ENCODE measurements around the gene ZC3HAV1.
A peak's percentile ranks its signal among the peaks of the same experiment; 100 is the strongest.

ZC3HAV1 gene

DNA sequence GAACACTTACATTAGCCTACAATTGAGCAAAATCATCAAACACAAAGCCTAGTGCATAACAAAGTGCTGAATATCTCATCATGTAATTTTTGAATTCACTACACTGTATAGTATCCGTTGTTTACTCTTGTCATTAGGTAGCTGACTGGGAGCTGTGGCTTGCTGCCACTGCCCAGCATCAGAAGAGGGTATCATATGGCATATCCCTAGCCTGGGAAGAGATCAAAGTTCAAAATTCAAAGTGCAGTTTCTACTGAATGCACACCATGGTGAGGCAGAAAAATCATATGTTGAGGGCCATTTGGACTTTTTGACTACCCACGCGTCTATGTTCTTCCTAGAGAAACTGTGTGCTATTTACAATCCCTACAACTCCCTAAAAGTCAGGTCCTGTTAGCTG lies 7.5 kb upstream of the ZC3HAV1 start:
- no peak for TF ChIP-seq ZFX (IDR thresholded peaks at IDR 0.05; ENCODE audit: borderline replicate concordance)
- TF ChIP-seq, protein P1, sequence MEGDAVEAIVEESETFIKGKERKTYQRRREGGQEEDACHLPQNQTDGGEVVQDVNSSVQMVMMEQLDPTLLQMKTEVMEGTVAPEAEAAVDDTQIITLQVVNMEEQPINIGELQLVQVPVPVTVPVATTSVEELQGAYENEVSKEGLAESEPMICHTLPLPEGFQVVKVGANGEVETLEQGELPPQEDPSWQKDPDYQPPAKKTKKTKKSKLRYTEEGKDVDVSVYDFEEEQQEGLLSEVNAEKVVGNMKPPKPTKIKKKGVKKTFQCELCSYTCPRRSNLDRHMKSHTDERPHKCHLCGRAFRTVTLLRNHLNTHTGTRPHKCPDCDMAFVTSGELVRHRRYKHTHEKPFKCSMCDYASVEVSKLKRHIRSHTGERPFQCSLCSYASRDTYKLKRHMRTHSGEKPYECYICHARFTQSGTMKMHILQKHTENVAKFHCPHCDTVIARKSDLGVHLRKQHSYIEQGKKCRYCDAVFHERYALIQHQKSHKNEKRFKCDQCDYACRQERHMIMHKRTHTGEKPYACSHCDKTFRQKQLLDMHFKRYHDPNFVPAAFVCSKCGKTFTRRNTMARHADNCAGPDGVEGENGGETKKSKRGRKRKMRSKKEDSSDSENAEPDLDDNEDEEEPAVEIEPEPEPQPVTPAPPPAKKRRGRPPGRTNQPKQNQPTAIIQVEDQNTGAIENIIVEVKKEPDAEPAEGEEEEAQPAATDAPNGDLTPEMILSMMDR (IDR thresholded peaks at IDR 0.05), result no peak
- H3K27ac ChIP-seq, result no peak overlapping the region

DNA sequence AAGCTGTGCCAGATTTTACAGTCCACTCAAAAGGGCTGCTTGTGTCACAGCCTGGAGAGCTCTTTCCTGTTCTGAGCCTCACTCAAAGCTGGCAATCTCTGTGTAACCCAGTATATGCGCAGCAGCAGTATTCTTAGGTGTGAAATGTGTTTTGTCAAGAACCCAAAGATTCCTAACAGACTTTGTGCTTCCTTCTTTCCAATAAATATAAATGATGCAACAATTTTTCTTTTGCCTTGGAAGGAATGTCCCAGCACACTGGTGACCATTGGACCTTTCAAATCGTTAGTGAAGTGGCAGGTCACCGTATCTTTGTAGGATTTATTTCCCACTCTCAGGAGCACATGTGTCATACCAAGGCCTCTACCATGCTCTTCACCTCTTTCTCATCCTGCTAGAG lies 5.6 kb upstream of the ZC3HAV1 start:
- H3K27ac ChIP-seq, result no peak overlapping the region
- no peak for TF ChIP-seq ZFX (IDR thresholded peaks at IDR 0.05; ENCODE audit: borderline replicate concordance)

DNA sequence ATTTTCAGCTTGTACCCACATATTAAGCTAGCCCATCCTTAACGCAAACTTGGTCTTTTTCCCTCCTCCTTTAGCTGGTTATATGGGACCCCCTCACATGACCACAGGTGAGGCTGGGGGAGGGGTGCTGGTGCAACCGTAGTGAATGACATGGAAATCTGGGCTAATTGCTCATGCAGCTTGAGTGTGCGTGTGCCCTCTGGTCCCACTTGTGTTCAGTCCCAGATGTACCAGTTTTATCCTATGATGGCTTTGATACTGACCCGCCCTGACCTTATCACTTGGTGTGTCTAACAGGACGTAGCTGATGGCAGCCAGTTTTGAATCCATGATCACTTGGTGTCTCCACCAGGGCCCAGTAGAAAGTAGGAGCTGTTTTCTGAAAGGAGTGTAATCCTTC lies 5.1 kb upstream of the ZC3HAV1 start:
- H3K27ac ChIP-seq, result no peak overlapping the region
- TF ChIP-seq ZFX (IDR thresholded peaks at IDR 0.05; ENCODE audit: borderline replicate concordance), result no peak
- TF ChIP-seq, protein P1 (IDR thresholded peaks at IDR 0.05), result no peak

DNA sequence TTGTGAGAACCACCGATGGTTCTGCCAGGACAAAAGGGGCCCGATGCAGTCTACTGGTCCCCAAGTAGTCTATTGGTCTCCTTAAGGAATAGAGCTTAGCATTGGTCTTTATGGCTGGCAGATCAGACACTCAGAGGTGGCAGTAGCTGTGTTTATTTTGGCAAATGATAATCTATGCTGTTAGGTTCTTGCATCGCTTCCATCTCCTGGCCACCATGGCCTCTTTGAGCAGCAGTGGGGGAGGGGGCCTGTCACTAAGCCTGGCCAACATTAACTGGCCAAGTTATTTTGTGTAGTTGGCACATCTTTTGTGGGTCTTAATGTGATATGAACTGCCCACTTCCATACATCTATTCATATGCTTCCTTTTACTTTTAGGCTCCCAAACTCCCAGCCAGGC lies 4.5 kb upstream of the ZC3HAV1 start:
- no peak overlapping the region for H3K27ac ChIP-seq
- TF ChIP-seq ZFX (IDR thresholded peaks at IDR 0.05; ENCODE audit: borderline replicate concordance), result no peak
- TF ChIP-seq, protein P1 (IDR thresholded peaks at IDR 0.05), result no peak

DNA sequence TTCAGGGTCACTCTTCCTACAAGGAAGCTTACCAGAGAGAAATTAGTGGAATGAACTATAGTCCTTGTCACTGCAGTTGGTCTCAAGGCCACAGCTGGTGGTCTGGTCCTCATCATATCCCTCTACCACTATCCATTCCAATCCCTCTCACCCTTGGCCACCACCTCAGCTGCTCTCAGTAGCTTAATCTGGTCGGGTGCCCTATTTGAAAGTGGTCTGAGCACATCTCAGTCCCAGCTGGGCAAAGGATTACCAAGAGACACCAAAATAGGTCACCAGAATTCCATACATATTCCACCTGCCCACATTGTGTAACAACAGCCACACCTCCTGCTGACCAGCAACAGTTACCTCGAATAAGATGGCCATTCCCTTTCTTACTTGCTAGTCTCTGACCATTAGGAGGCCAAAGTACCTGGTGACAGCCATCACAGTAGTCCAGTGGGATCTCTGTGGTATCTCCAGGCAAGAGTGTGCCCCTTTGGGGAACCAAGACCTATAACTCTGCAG lies 3.3 kb upstream of the ZC3HAV1 start:
- no peak for TF ChIP-seq ZFX (IDR thresholded peaks at IDR 0.05; ENCODE audit: borderline replicate concordance)
- TF ChIP-seq, protein P1 (IDR thresholded peaks at IDR 0.05), result no peak
- no peak overlapping the region for H3K27ac ChIP-seq

DNA sequence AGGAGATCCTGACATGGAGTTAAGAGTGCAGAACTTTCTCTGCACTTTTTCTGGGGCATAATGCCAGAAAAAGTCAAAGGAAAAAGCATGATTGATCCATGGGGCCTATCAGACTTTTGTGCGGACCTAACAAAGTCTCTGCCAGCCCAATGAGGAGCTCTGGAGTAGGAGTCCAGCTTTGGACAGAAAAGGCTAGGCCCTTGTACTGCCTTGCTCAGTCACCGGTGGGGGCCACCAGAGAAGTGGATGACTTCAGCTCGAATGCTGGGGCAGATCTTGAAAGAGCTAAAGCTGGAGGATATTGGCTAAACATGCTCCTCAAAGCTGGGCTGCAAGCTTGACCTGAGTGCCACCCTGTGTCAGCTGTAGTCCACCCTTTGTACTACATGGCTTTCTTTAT lies 2.8 kb upstream of the ZC3HAV1 start:
- no peak overlapping the region for H3K27ac ChIP-seq
- TF ChIP-seq, protein P1 (IDR thresholded peaks at IDR 0.05), result no peak
- no peak for TF ChIP-seq ZFX (IDR thresholded peaks at IDR 0.05; ENCODE audit: borderline replicate concordance)

DNA sequence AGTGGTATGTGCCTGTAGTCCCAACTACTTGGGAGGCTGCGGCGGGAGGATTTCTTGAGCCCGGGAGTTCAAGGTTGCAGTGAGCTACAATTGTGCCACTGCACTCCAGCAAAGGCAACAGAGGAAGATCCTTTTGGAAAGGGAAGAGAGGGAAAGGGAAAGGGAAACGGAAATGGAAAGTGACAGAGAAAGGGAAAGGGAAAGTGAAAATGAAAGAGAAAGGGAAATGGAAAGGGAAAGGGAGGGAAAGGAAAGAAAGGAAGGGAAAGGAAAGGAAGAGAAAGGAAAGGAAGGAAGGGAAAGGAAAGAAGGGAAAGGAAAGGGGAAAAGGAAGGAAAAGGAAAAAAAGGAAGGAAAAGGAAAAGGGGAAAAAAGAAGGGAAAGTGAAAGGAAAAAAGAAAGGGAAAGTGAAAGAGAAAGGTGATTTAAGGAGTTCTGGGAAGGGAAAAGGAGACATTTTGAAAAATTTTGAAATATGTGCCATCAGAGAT lies 2.3 kb upstream of the ZC3HAV1 start:
- no peak for TF ChIP-seq ZFX (IDR thresholded peaks at IDR 0.05; ENCODE audit: borderline replicate concordance)
- TF ChIP-seq, protein P1 (IDR thresholded peaks at IDR 0.05), result no peak

DNA sequence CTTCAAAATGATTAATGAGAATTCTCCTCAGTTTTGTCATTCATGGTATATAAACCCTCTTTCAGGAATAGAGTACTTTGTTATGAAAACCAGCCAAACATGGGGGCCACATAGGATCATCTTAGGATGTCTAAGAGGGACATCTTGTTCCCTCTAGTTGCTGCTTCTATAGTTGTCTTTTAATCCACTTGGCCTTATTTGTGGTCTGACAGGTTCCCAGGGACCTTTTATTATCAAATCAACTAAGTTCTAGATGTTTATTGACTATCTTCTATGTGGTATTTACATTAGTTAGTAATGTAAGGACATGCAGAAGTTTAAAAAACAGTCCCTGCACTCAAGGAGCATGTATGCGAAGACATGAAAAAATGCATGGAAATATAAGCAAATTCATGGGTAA lies 1.6 kb upstream of the ZC3HAV1 start:
- H3K27ac ChIP-seq, result peak overlapping the region; percentile 9; the same call in 1 of the 2 replicates
- no peak for TF ChIP-seq ZFX (IDR thresholded peaks at IDR 0.05; ENCODE audit: borderline replicate concordance)
- TF ChIP-seq, protein P1 (IDR thresholded peaks at IDR 0.05), result no peak

More for the DNA sequence above, 2.3 kb upstream of the ZC3HAV1 start:
- H3K27ac ChIP-seq, result peak overlapping the region; percentile 9; the same call in 1 of the 2 replicates

All from 22Rv1 (cell line).